Measurements from ENCODE around the gene CENPM.

CENPM gene

GRCh38 chr22:41912338-41913039, 34.5 kb downstream of the CENPM start:
- no peak for DNase-seq

GRCh38 chr22:41911001-41911611, 35.8 kb downstream of the CENPM start:
- DNase-seq, result no peak

- DNase-seq, result peak; percentile 67
Observed at GRCh38 chr22:41910050-41911000, 36.6 kb downstream of the CENPM start.

GRCh38 chr22:41909310-41910049, 37.5 kb downstream of the CENPM start:
- peak; percentile 46 for DNase-seq

GRCh38 chr22:41908411-41909309, 38.3 kb downstream of the CENPM start:
- DNase-seq, result no peak

GRCh38 chr22:41907436-41908401, 39.2 kb downstream of the CENPM start:
- no peak for DNase-seq

GRCh38 chr22:41906822-41907221, 40.1 kb downstream of the CENPM start:
- DNase-seq, result no peak

GRCh38 chr22:41905411-41906202, 41.3 kb downstream of the CENPM start:
- DNase-seq, result no peak

GRCh38 chr22:41904450-41905410, 42.2 kb downstream of the CENPM start:
- no peak for DNase-seq

- DNase-seq, result no peak
Observed at GRCh38 chr22:41902932-41903421, 44.0 kb downstream of the CENPM start.

- no peak for DNase-seq
Observed at GRCh38 chr22:41902016-41902415, 44.9 kb downstream of the CENPM start.

GRCh38 chr22:41900652-41901312, 46.2 kb downstream of the CENPM start:
- no peak for DNase-seq

- DNase-seq, result no peak
Observed at GRCh38 chr22:41899992-41900651, 46.8 kb downstream of the CENPM start.

GRCh38 chr22:41899110-41899509, 47.8 kb downstream of the CENPM start:
- no peak for DNase-seq

- DNase-seq, result peak; percentile 24
Observed at GRCh38 chr22:41898645-41899044, 48.3 kb downstream of the CENPM start.

- DNase-seq, result no peak
Observed at GRCh38 chr22:41893591-41894375, 53.2 kb downstream of the CENPM start.

Measured in eye (tissue), 1 donor.